ENCODE results near the gene TRPM2. TPM values are rescaled to one million over a fixed set of nuclear protein-coding genes. Genes with fewer than 3 reads are reported as not detected.

TRPM2 gene
- total RNA-seq, 4 donors from 2014 or later = 0.15 to 0.52 (median 0.44) TPM

DNA sequence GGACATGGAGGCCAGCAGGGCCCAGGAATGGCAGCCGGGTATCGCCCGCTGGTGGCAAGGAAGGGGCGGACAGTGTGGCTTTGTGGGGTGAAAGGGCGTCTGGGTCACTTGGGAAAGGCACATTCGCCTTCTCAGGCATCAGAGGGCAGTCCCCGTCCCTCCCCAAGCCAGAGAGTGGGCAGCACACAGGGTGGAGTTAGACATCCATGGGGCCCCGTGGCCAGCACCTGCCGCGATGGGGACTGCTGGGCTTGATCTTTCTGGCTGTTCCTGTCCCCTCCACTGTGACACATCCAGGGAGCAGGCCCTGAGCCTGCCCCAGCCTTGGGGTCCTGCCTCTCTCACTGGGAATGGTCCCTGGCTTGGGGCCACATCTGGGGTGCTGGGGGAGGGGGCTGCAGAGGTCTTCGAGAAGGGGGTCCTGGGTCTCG lies 4.0 kb upstream of the TRPM2 start:
- ATAC-seq = no peak
- H3K27me3 ChIP-seq = peaks cover 25 to 40% (median 36%) of the 10 kb centered on the region in 3 donors
- H3K36me3 ChIP-seq = no peaks in the 10 kb centered on the region
- in situ Hi-C loops (cut with MboI; ENCODE audit: low sequenced_read_pairs in 4 of 4) = loop anchor here in 1 of 4 donors (25.0 kb wide), 1 partner anchor 438 kb away; no protein-coding TSS in a partner anchor
- H3K9me3 ChIP-seq = no peaks in the 10 kb centered on the region
- no peak for TF ChIP-seq POLR2A (IDR thresholded peaks at IDR 0.05)
- TF ChIP-seq, protein P1, sequence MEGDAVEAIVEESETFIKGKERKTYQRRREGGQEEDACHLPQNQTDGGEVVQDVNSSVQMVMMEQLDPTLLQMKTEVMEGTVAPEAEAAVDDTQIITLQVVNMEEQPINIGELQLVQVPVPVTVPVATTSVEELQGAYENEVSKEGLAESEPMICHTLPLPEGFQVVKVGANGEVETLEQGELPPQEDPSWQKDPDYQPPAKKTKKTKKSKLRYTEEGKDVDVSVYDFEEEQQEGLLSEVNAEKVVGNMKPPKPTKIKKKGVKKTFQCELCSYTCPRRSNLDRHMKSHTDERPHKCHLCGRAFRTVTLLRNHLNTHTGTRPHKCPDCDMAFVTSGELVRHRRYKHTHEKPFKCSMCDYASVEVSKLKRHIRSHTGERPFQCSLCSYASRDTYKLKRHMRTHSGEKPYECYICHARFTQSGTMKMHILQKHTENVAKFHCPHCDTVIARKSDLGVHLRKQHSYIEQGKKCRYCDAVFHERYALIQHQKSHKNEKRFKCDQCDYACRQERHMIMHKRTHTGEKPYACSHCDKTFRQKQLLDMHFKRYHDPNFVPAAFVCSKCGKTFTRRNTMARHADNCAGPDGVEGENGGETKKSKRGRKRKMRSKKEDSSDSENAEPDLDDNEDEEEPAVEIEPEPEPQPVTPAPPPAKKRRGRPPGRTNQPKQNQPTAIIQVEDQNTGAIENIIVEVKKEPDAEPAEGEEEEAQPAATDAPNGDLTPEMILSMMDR (IDR thresholded peaks at IDR 0.05 in 4 of 5, conservative IDR thresholded peaks at IDR 0.05 in 1 of 5) = no peak
- no peaks in the 10 kb centered on the region for H3K4me1 ChIP-seq
- no peak for DNase-seq
- no peak overlapping the region for H3K4me3 ChIP-seq
- intact Hi-C loops (cut with DNase I; ENCODE audit: low total_unique reads) = no loop called here
- no peak overlapping the region for H3K27ac ChIP-seq

DNA sequence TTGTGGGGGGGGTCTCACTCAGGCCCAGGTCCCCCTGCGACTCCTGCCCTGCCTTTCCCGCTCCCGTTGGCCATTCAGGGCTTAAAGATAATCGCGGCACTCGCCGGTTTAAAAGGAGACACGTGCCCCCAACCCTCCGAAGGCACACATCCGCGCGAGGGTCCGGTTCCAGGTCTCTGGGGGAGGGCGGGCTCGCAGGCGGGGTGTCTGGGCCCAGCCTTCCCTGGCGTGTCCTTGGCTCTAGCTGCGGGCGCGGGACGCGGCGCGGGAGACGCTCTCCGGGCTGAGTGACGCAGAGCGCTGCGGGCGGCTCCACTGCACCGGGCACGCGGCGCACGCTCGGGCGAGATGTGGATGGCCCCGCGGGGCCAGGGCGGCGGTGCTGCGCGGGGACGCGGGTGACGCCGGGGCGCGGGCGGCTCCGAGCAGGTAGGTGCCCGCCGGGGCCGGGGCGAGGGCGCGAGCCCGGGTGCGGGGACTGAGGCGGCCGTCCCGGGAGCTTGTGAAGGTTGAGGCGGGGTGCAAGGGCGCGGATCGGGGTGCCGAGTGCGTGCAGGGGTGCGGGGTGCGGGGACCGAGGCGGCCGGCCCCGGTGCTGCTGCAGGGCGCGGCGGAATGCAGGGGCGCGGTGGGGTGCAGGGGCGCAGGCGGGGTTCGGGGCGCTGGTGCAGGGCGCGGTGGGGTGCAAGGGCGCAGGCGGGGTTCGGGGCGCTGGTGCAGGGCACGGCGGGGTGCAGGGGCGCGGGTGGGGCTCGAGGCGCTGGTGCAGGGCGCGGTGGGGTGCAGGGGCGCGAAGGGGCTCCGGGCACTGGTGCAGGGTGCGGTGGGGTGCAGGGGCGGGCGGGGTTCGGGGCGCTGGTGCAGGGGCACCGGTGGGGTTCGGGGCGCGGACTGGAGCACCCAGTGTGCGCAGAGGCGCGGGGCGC lies 3.3 kb upstream of the TRPM2 start:
- Histone ChIP-seq H3K4me1 (no peaks in the 10 kb centered on the region), H3K9me3 (no peaks in the 10 kb centered on the region), H3K27me3 (peaks cover 25 to 38% (median 36%) of the 10 kb centered on the region in 3 donors), H3K36me3 (no peaks in the 10 kb centered on the region), H3K4me3 (no peak overlapping the region), H3K27ac (no peak overlapping the region)
- intact Hi-C loops (cut with DNase I; ENCODE audit: low total_unique reads) = no loop called here
- ATAC-seq (no peak), DNase-seq (no peak)
- in situ Hi-C loops (cut with MboI; ENCODE audit: low sequenced_read_pairs in 4 of 4) = loop anchor here in 1 of 4 donors (25.0 kb wide), 1 partner anchor 437 kb away; no protein-coding TSS in a partner anchor
- TF ChIP-seq, protein P1 (IDR thresholded peaks at IDR 0.05 in 4 of 5, conservative IDR thresholded peaks at IDR 0.05 in 1 of 5) = no peak
- no peak for TF ChIP-seq POLR2A (IDR thresholded peaks at IDR 0.05)

DNA sequence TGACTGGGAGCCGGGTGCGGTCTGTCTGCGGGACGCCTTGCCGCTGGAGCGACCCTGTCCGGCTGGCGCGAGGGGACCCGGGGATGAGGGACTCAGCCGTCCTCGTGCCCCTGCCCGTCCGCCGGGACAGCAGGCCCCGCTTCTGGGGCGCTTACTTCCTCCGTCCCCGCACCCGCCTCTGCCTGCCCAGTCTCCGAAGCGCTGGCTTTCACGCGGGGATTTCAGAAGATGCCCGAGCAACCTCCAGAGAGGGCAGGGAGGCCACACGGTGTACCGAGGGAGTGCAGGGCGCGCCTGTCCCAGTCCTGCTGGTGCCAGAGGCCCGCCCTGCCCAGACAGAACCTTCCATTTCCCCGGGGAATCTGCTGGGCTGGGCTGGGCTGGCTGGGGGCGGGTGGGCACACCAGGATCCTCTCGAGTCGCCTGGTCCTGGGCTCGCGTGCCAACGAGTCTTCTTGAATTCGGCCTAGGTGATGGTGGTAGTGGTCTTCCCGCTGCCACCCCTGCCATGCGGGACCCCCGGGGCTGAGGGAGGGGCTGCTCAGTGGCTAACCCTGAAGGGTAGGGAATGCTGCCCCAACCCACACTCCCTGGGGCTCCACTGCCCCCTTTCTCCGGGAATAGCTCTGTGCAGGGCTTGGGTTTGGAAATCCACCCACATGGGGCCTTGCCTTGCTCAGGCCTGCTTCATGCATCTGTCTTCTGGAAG lies 2.5 kb upstream of the TRPM2 start:
- Histone ChIP-seq H3K4me1 (no peaks in the 10 kb centered on the region), H3K36me3 (no peaks in the 10 kb centered on the region), H3K4me3 (no peak overlapping the region), H3K9me3 (no peaks in the 10 kb centered on the region), H3K27me3 (peaks cover 26 to 36% (median 31%) of the 10 kb centered on the region in 3 donors), H3K27ac (no peak overlapping the region)
- intact Hi-C loops (cut with DNase I; ENCODE audit: low total_unique reads) = no loop called here
- in situ Hi-C loops (cut with MboI; ENCODE audit: low sequenced_read_pairs in 4 of 4) = no loop called here
- DNase-seq (no peak), ATAC-seq (no peak)
- TF ChIP-seq, protein P1 (IDR thresholded peaks at IDR 0.05 in 4 of 5, conservative IDR thresholded peaks at IDR 0.05 in 1 of 5) = no peak
- no peak for TF ChIP-seq POLR2A (IDR thresholded peaks at IDR 0.05)

DNA sequence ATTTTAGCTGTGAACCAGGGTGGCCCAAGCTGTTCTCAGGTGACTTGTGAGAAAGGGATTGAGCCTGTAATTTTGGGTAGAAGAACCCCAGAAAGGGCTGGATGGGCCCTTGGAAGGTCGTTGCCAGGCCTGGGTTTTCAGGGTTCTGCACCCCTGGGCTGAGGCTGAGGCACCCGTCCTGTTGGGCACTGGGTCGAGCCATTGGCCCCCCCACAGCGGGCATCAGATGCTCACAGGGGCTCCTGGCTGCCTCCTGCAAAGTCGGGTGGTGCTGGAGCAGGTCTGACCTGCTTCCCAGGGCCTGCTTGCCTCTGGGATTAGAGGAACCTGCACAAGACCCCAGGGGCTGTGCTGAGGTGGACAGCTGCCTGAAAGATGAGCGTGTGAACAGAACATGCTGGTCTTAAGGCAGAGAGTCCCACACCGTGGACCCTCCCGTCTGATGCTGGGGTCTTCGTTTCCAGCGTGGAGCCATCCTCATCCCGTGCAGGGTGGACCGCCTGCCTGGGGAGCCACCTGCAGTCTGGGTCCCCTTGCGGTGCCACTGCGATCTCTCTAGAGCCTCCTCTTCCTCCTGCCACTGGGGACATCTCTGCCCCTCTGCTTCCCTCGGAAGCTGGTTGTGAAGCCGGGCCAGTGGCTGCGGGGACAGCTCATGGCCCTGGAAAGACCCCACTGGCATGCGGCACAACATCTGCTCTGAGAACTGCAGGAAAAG lies 1.7 kb upstream of the TRPM2 start:
- H3K27ac ChIP-seq = no peak overlapping the region
- H3K27me3 ChIP-seq = peaks cover 25 to 36% (median 31%) of the 10 kb centered on the region in 3 donors
- intact Hi-C loops (cut with DNase I; ENCODE audit: low total_unique reads) = no loop called here
- no peak overlapping the region for H3K4me3 ChIP-seq
- in situ Hi-C loops (cut with MboI; ENCODE audit: low sequenced_read_pairs in 4 of 4) = no loop called here
- no peaks in the 10 kb centered on the region for H3K4me1 ChIP-seq
- TF ChIP-seq, protein P1 (IDR thresholded peaks at IDR 0.05 in 4 of 5, conservative IDR thresholded peaks at IDR 0.05 in 1 of 5) = no peak
- no peak for TF ChIP-seq POLR2A (IDR thresholded peaks at IDR 0.05)
- H3K36me3 ChIP-seq = no peaks in the 10 kb centered on the region
- DNase-seq = no peak
- H3K9me3 ChIP-seq = no peaks in the 10 kb centered on the region
- no peak for ATAC-seq
